Measurements from ENCODE around the gene VSIR.

DNA sequence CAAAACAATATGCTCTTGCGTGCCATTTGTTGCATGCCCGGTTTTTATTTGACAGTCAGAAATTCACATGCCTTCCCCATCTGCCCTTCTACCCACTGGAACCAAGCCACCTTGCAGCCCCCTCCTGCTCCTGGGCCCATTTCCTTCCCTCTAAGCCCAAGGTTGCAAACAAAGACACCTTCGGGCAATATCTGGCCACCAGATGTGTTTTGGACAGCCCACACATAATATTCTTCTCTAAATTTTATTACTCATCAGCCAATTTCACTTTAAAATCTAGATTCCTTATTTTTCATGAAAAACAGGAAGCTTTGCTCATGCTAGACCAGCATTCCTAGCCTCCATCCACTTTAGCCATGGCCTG is 35.5 kb downstream of the VSIR start:
- TF ChIP-seq, protein P1, sequence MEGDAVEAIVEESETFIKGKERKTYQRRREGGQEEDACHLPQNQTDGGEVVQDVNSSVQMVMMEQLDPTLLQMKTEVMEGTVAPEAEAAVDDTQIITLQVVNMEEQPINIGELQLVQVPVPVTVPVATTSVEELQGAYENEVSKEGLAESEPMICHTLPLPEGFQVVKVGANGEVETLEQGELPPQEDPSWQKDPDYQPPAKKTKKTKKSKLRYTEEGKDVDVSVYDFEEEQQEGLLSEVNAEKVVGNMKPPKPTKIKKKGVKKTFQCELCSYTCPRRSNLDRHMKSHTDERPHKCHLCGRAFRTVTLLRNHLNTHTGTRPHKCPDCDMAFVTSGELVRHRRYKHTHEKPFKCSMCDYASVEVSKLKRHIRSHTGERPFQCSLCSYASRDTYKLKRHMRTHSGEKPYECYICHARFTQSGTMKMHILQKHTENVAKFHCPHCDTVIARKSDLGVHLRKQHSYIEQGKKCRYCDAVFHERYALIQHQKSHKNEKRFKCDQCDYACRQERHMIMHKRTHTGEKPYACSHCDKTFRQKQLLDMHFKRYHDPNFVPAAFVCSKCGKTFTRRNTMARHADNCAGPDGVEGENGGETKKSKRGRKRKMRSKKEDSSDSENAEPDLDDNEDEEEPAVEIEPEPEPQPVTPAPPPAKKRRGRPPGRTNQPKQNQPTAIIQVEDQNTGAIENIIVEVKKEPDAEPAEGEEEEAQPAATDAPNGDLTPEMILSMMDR (IDR thresholded peaks at IDR 0.05), result no peak
- no peak for TF ChIP-seq POLR2A (IDR thresholded peaks at IDR 0.05)

All from heart left ventricle (tissue), 13 donors.